ENCODE data around the gene KCTD20. TPM values are rescaled to one million over a fixed set of nuclear protein-coding genes. Genes with fewer than 3 reads are reported as not detected.

The KCTD20 gene
- total and polyA plus RNA-seq, 4 experiments from 2014 or later: 35.2 to 38.9 (median 37.0) TPM

GRCh38 chr6:36508532-36508931, 65.7 kb downstream of the KCTD20 start:
- ChIA-PET POLR2A (ENCODE audit: partially characterized antibody) (interaction anchor here (1.1 to 4.4 kb wide), 6 partner anchors 8 to 88 kb away, joined by 3 to 28 read pairs (median 4); no protein-coding TSS in a partner anchor), CTCF (ENCODE audit: partially characterized antibody) (interaction anchor here (1.3 to 1.6 kb wide), 2 partner anchors 10 to 12 kb away, joined by 3 to 5 read pairs; no protein-coding TSS in a partner anchor)
- H3K9me3 Mint-ChIP-seq: no peaks in the 10 kb centered on the region
- peaks cover 31 to 55% (median 43%) of the 10 kb centered on the region in 4 donors for H3K4me1 Mint-ChIP-seq
- H3K4me3 Mint-ChIP-seq: no peak overlapping the region
- Histone ChIP-seq H3K27ac (ENCODE audit: low read depth, low read length) (no peak overlapping the region), H3K27me3 (ENCODE audit: insufficient read depth, low read length) (no peaks in the 10 kb centered on the region), H3K4me3 (ENCODE audit: low read length in 2 of 2) (no peak overlapping the region), H3K4me1 (ENCODE audit: insufficient read depth, low read length) (peaks cover 33% of the 10 kb centered on the region), H3K9me3 (ENCODE audit: control insufficient read depth in 1 of 2, low read length in 2 of 2) (no peaks in the 10 kb centered on the region), H3K36me3 (ENCODE audit: insufficient read depth, low read length) (peaks cover 54% of the 10 kb centered on the region)
- intact Hi-C loops (cut with micrococcal nuclease): loop anchor here (5.0 kb wide), 2 partner anchors 39 to 86 kb away; partner anchors contain the start of gene STK38
- no peaks in the 10 kb centered on the region for H3K27me3 Mint-ChIP-seq
- H3K27ac Mint-ChIP-seq: peak overlapping the region in 4 of 7 donors; percentile 3 to 64 (median 52)
- DNase-seq: no peak
- H3K36me3 Mint-ChIP-seq: peaks cover 41 to 73% of the 10 kb centered on the region in 2 donors

- H3K9me3 Mint-ChIP-seq: no peaks in the 10 kb centered on the region
- peak overlapping the region in 5 of 7 donors; percentile 6 to 47 (median 24) for H3K27ac Mint-ChIP-seq
- peaks cover 27% of the 10 kb centered on the region for H3K4me1 ChIP-seq (ENCODE audit: insufficient read depth, low read length)
- ChIA-PET CTCF (ENCODE audit: partially characterized antibody) (interaction anchor here (1.4 kb wide), 1 partner anchor 69 kb away, joined by 3 read pairs; no protein-coding TSS in a partner anchor), POLR2A (ENCODE audit: partially characterized antibody) (interaction anchor here (0.7 to 1.9 kb wide), 2 partner anchors 12 to 85 kb away, joined by 4 to 5 read pairs; no protein-coding TSS in a partner anchor)
- H3K36me3 ChIP-seq (ENCODE audit: insufficient read depth, low read length): peaks cover 52% of the 10 kb centered on the region
- H3K4me3 ChIP-seq (ENCODE audit: low read length in 2 of 2): no peak overlapping the region
- DNase-seq: no peak
- peaks cover 27 to 52% (median 40%) of the 10 kb centered on the region in 4 donors for H3K4me1 Mint-ChIP-seq
- H3K27me3 ChIP-seq (ENCODE audit: insufficient read depth, low read length): no peaks in the 10 kb centered on the region
- peaks cover 41 to 77% of the 10 kb centered on the region in 2 donors for H3K36me3 Mint-ChIP-seq
- intact Hi-C loops (cut with micrococcal nuclease): no loop called here
- H3K27me3 Mint-ChIP-seq: no peaks in the 10 kb centered on the region
- H3K4me3 Mint-ChIP-seq: peak overlapping the region in 1 of 8 donors; percentile 44
- H3K9me3 ChIP-seq (ENCODE audit: control insufficient read depth in 1 of 2, low read length in 2 of 2): no peaks in the 10 kb centered on the region
- no peak overlapping the region for H3K27ac ChIP-seq (ENCODE audit: low read depth, low read length)
Observed at GRCh38 chr6:36510365-36510764, 67.6 kb downstream of the KCTD20 start.

GRCh38 chr6:36514554-36515456, 72.0 kb downstream of the KCTD20 start:
- Histone ChIP-seq H3K4me1 (ENCODE audit: insufficient read depth, low read length) (peaks cover 15% of the 10 kb centered on the region), H3K27me3 (ENCODE audit: insufficient read depth, low read length) (no peaks in the 10 kb centered on the region), H3K4me3 (ENCODE audit: low read length in 2 of 2) (no peak overlapping the region), H3K9me3 (ENCODE audit: control insufficient read depth in 1 of 2, low read length in 2 of 2) (no peaks in the 10 kb centered on the region), H3K27ac (ENCODE audit: low read depth, low read length) (no peak overlapping the region), H3K36me3 (ENCODE audit: insufficient read depth, low read length) (peaks cover 75% of the 10 kb centered on the region)
- peaks cover 50 to 79% of the 10 kb centered on the region in 2 donors for H3K36me3 Mint-ChIP-seq
- peaks cover 15 to 42% (median 30%) of the 10 kb centered on the region in 4 donors for H3K4me1 Mint-ChIP-seq
- intact Hi-C loops (cut with micrococcal nuclease): no loop called here
- H3K27me3 Mint-ChIP-seq: no peaks in the 10 kb centered on the region
- no peaks in the 10 kb centered on the region for H3K9me3 Mint-ChIP-seq
- H3K27ac Mint-ChIP-seq: peak overlapping the region; percentile 1 to 75 (median 65)
- CTCF ChIA-PET (ENCODE audit: partially characterized antibody): interaction anchor here (1.8 kb wide), 1 partner anchor 10 kb away, joined by 4 read pairs; no protein-coding TSS in a partner anchor
- POLR2A ChIA-PET (ENCODE audit: partially characterized antibody): interaction anchor here (0.9 kb wide), 2 partner anchors 30 to 31 kb away, joined by 3 read pairs; no protein-coding TSS in a partner anchor
- H3K4me3 Mint-ChIP-seq: no peak overlapping the region
- DNase-seq: no peak

GRCh38 chr6:36515844-36516243, 73.0 kb downstream of the KCTD20 start:
- Mint-ChIP-seq H3K4me3 (no peak overlapping the region), H3K9me3 (no peaks in the 10 kb centered on the region), H3K36me3 (peaks cover 55 to 79% of the 10 kb centered on the region in 2 donors), H3K4me1 (peaks cover 19 to 48% (median 37%) of the 10 kb centered on the region in 4 donors), H3K27ac (peak overlapping the region in 5 of 7 donors; percentile 23 to 75 (median 37)), H3K27me3 (no peaks in the 10 kb centered on the region)
- Histone ChIP-seq H3K27me3 (ENCODE audit: insufficient read depth, low read length) (no peaks in the 10 kb centered on the region), H3K36me3 (ENCODE audit: insufficient read depth, low read length) (peaks cover 72% of the 10 kb centered on the region), H3K4me3 (ENCODE audit: low read length in 2 of 2) (no peak overlapping the region), H3K4me1 (ENCODE audit: insufficient read depth, low read length) (peaks cover 25% of the 10 kb centered on the region), H3K27ac (ENCODE audit: low read depth, low read length) (no peak overlapping the region), H3K9me3 (ENCODE audit: control insufficient read depth in 1 of 2, low read length in 2 of 2) (no peaks in the 10 kb centered on the region)
- intact Hi-C loops (cut with micrococcal nuclease): no loop called here
- ChIA-PET POLR2A (ENCODE audit: partially characterized antibody) (interaction anchor here (0.9 to 1.8 kb wide), 3 partner anchors 9 to 30 kb away, joined by 3 to 9 read pairs (median 3); no protein-coding TSS in a partner anchor), CTCF (ENCODE audit: partially characterized antibody) (interaction anchor here (0.6 to 1.8 kb wide), 3 partner anchors 10 to 69 kb away, joined by 3 to 4 read pairs (median 3); no protein-coding TSS in a partner anchor)
- no peak for DNase-seq

GRCh38 chr6:36516559-36516958, 73.8 kb downstream of the KCTD20 start:
- Mint-ChIP-seq H3K27ac (peak overlapping the region in 4 of 7 donors; percentile 23 to 77 (median 58)), H3K27me3 (no peaks in the 10 kb centered on the region), H3K4me1 (peaks cover 19 to 45% (median 37%) of the 10 kb centered on the region in 4 donors), H3K36me3 (peaks cover 57 to 76% of the 10 kb centered on the region in 2 donors), H3K4me3 (no peak overlapping the region), H3K9me3 (no peaks in the 10 kb centered on the region)
- H3K9me3 ChIP-seq (ENCODE audit: control insufficient read depth in 1 of 2, low read length in 2 of 2): no peaks in the 10 kb centered on the region
- ChIA-PET POLR2A (ENCODE audit: partially characterized antibody) (interaction anchor here (0.8 to 1.8 kb wide), 4 partner anchors 9 to 79 kb away, joined by 3 to 9 read pairs (median 3); no protein-coding TSS in a partner anchor), CTCF (ENCODE audit: partially characterized antibody) (interaction anchor here (1.0 to 2.8 kb wide), 5 partner anchors 9 to 98 kb away, joined by 3 to 8 read pairs (median 4); no protein-coding TSS in a partner anchor)
- H3K27ac ChIP-seq (ENCODE audit: low read depth, low read length): no peak overlapping the region
- intact Hi-C loops (cut with micrococcal nuclease): no loop called here
- DNase-seq: no peak
- H3K4me3 ChIP-seq (ENCODE audit: low read length in 2 of 2): no peak overlapping the region
- H3K36me3 ChIP-seq (ENCODE audit: insufficient read depth, low read length): peaks cover 73% of the 10 kb centered on the region
- no peaks in the 10 kb centered on the region for H3K27me3 ChIP-seq (ENCODE audit: insufficient read depth, low read length)
- peaks cover 26% of the 10 kb centered on the region for H3K4me1 ChIP-seq (ENCODE audit: insufficient read depth, low read length)

GRCh38 chr6:36516988-36517387, 74.2 kb downstream of the KCTD20 start:
- H3K27ac Mint-ChIP-seq: peak overlapping the region in 5 of 7 donors; percentile 18 to 75 (median 65)
- H3K9me3 Mint-ChIP-seq: no peaks in the 10 kb centered on the region
- peaks cover 19 to 45% (median 38%) of the 10 kb centered on the region in 4 donors for H3K4me1 Mint-ChIP-seq
- ChIA-PET CTCF (ENCODE audit: partially characterized antibody) (interaction anchor here (1.0 to 2.8 kb wide), 4 partner anchors 10 to 98 kb away, joined by 3 to 8 read pairs (median 4); no protein-coding TSS in a partner anchor), POLR2A (ENCODE audit: partially characterized antibody) (interaction anchor here (0.8 to 1.8 kb wide), 4 partner anchors 10 to 78 kb away, joined by 3 to 9 read pairs (median 3); no protein-coding TSS in a partner anchor)
- H3K27me3 Mint-ChIP-seq: no peaks in the 10 kb centered on the region
- intact Hi-C loops (cut with micrococcal nuclease): no loop called here
- Histone ChIP-seq H3K27ac (ENCODE audit: low read depth, low read length) (peak overlapping the region; percentile 6), H3K4me3 (ENCODE audit: low read length in 2 of 2) (no peak overlapping the region), H3K27me3 (ENCODE audit: insufficient read depth, low read length) (no peaks in the 10 kb centered on the region), H3K36me3 (ENCODE audit: insufficient read depth, low read length) (peaks cover 75% of the 10 kb centered on the region), H3K9me3 (ENCODE audit: control insufficient read depth in 1 of 2, low read length in 2 of 2) (no peaks in the 10 kb centered on the region), H3K4me1 (ENCODE audit: insufficient read depth, low read length) (peaks cover 26% of the 10 kb centered on the region)
- DNase-seq: no peak
- H3K36me3 Mint-ChIP-seq: peaks cover 57 to 76% of the 10 kb centered on the region in 2 donors
- no peak overlapping the region for H3K4me3 Mint-ChIP-seq

Measured in CD4-positive, alpha-beta memory T cell (primary cell).